ENCODE results near the gene SPATA7.

Gene SPATA7

DNA sequence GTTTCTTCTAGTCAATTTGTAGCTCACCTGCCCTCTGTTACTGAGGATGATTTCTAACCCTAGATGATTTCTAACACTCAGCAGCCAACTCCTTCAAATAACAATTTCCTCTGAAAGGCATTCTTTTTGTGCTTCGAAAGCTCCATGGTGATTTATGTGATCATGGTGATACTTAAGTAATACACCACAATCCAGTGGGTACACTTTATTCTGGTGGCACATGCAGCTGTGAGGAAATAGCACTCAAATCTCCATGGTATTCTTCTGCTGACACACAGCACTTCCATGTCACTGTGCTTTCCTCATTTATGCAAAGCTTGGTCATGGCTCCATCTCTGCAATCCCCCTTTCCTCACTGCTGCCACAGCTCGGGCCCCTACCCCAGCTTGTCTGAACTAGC, 95.6 kb downstream of the SPATA7 start:
- H3K36me3 ChIP-seq, result no peaks in the 10 kb centered on the region
- no peaks in the 10 kb centered on the region for H3K27me3 ChIP-seq
- TF ChIP-seq, protein P1, sequence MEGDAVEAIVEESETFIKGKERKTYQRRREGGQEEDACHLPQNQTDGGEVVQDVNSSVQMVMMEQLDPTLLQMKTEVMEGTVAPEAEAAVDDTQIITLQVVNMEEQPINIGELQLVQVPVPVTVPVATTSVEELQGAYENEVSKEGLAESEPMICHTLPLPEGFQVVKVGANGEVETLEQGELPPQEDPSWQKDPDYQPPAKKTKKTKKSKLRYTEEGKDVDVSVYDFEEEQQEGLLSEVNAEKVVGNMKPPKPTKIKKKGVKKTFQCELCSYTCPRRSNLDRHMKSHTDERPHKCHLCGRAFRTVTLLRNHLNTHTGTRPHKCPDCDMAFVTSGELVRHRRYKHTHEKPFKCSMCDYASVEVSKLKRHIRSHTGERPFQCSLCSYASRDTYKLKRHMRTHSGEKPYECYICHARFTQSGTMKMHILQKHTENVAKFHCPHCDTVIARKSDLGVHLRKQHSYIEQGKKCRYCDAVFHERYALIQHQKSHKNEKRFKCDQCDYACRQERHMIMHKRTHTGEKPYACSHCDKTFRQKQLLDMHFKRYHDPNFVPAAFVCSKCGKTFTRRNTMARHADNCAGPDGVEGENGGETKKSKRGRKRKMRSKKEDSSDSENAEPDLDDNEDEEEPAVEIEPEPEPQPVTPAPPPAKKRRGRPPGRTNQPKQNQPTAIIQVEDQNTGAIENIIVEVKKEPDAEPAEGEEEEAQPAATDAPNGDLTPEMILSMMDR (IDR thresholded peaks at IDR 0.05; ENCODE audit: low read depth, low read length), result no peak
- no peak overlapping the region for H3K4me3 ChIP-seq (ENCODE audit: low read depth, low read length)
- no peak for DNase-seq
- H3K4me1 ChIP-seq, result 0 out of 2 replicates have a peak, but pooled peaks cover 3% of the 10 kb centered on the region
- no peaks in the 10 kb centered on the region for H3K9me3 ChIP-seq

DNA sequence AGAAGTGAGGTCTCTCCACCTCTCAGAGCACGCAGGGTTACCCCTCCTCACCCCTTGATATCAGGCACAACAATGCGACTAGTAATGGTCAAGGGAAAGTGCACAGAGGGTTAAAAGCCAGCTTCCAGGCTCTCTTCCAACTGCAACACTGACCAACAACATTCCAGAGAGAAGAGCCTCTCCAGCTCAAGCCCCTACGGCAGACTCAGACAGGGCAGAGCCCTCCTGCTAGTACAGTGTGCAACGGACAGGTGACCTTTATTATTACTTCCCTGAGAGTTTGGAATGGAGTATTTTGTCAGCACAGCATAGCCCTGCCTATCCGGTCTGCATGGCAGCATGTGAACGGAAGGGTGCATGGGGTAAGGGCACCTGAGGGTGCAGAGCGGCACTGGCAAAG, 96.3 kb downstream of the SPATA7 start:
- Histone ChIP-seq H3K4me3 (ENCODE audit: low read depth, low read length) (no peak overlapping the region), H3K36me3 (no peaks in the 10 kb centered on the region), H3K27me3 (no peaks in the 10 kb centered on the region), H3K4me1 (0 out of 2 replicates have a peak, but pooled peaks cover 3% of the 10 kb centered on the region), H3K9me3 (no peaks in the 10 kb centered on the region)
- TF ChIP-seq, protein P1 (IDR thresholded peaks at IDR 0.05; ENCODE audit: low read depth, low read length), result no peak
- DNase-seq, result no peak

DNA sequence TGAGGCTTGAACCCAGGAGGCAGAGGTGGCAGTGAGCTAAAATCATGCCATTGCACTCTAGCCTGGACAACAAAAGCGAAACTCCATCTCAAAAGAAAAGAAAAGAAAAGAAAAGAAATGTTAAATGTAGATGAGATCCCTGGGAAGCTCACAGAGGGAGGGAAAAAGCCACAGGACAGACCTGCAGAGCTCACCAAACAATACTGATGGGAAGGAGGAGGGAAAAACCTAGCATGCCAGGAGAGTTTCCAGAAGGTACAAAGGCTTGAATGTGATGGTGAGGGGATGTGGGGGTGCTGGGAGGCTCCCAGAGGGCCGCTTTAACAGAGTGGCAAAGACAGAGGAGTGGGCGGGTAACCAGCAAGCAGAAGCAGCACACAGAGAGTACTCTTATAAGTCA, 97.1 kb downstream of the SPATA7 start:
- 0 out of 2 replicates have a peak, but pooled peaks cover 2% of the 10 kb centered on the region for H3K4me1 ChIP-seq
- TF ChIP-seq, protein P1 (IDR thresholded peaks at IDR 0.05; ENCODE audit: low read depth, low read length), result no peak
- no peaks in the 10 kb centered on the region for H3K9me3 ChIP-seq
- no peaks in the 10 kb centered on the region for H3K36me3 ChIP-seq
- H3K4me3 ChIP-seq (ENCODE audit: low read depth, low read length), result no peak overlapping the region
- no peaks in the 10 kb centered on the region for H3K27me3 ChIP-seq
- no peak for DNase-seq
